ENCODE measurements around the gene CAV1.

Gene CAV1

GRCh38 chr7:116557901-116558300, 33.1 kb downstream of the CAV1 start:
- DNase-seq (ENCODE audit: low read depth), result no peak

- DNase-seq (ENCODE audit: low read depth), result no peak
Observed at GRCh38 chr7:116560021-116560970, 35.5 kb downstream of the CAV1 start.

GRCh38 chr7:116561697-116562483, 37.1 kb downstream of the CAV1 start:
- DNase-seq (ENCODE audit: low read depth), result no peak

GRCh38 chr7:116562529-116563121, 37.8 kb downstream of the CAV1 start:
- DNase-seq (ENCODE audit: low read depth), result no peak

- DNase-seq (ENCODE audit: low read depth), result no peak
Observed at GRCh38 chr7:116565981-116566380, 41.1 kb downstream of the CAV1 start.

GRCh38 chr7:116566666-116567065, 41.8 kb downstream of the CAV1 start:
- no peak for DNase-seq (ENCODE audit: low read depth)

- DNase-seq (ENCODE audit: low read depth), result no peak
Observed at GRCh38 chr7:116569737-116570136, 44.9 kb downstream of the CAV1 start.

GRCh38 chr7:116570306-116570705, 45.5 kb downstream of the CAV1 start:
- DNase-seq (ENCODE audit: low read depth), result no peak

GRCh38 chr7:116571037-116571436, 46.2 kb downstream of the CAV1 start:
- DNase-seq (ENCODE audit: low read depth), result peak; percentile 70

- DNase-seq (ENCODE audit: low read depth), result no peak
Observed at GRCh38 chr7:116571552-116571951, 46.7 kb downstream of the CAV1 start.

GRCh38 chr7:116572036-116572435, 47.2 kb downstream of the CAV1 start:
- DNase-seq (ENCODE audit: low read depth), result no peak

- no peak for DNase-seq (ENCODE audit: low read depth)
Observed at GRCh38 chr7:116573541-116573940, 48.7 kb downstream of the CAV1 start.

- DNase-seq (ENCODE audit: low read depth), result no peak
Observed at GRCh38 chr7:116574025-116574822, 49.4 kb downstream of the CAV1 start.

- no peak for DNase-seq (ENCODE audit: low read depth)
Observed at GRCh38 chr7:116575853-116576252, 51.0 kb downstream of the CAV1 start.

- peak; percentile 74 for DNase-seq (ENCODE audit: low read depth)
Observed at GRCh38 chr7:116576350-116577319, 51.8 kb downstream of the CAV1 start.

- DNase-seq (ENCODE audit: low read depth), result no peak
Observed at GRCh38 chr7:116577320-116577871, 52.6 kb downstream of the CAV1 start.

- no peak for DNase-seq (ENCODE audit: low read depth)
Observed at GRCh38 chr7:116578526-116578925, 53.7 kb downstream of the CAV1 start.

- DNase-seq (ENCODE audit: low read depth), result no peak
Observed at GRCh38 chr7:116579322-116579721, 54.5 kb downstream of the CAV1 start.

- DNase-seq (ENCODE audit: low read depth), result no peak
Observed at GRCh38 chr7:116579835-116580234, 55.0 kb downstream of the CAV1 start.

- DNase-seq (ENCODE audit: low read depth), result no peak
Observed at GRCh38 chr7:116582164-116582732, 57.4 kb downstream of the CAV1 start.
